Panc1 (cell line): Measurements from ENCODE around the gene UBXN2A. TPM values are rescaled to one million over a fixed set of nuclear protein-coding genes. Genes with fewer than 3 reads are reported as not detected.
"Not testable (repeated sequence)": the region's sequence is repeated elsewhere in the genome, so short reads cannot be mapped to it uniquely, and the experiment has no call there.

Experiments used
- ATAC-seq: fragments of 200-7000 bp; cut with Tn5 transposase; 2 replicates; pipeline ENCODE4 v1.9.1; 2020; ENCODE audit warnings: mild to moderate bottlenecking, moderate library complexity
- BruUV-seq: library from RNA; stranded (reverse); fragments of 400-500 nt; replicated peaks from 2 replicates; lab custom pipeline; 2021; lab: Mats Ljungman, UMichigan
- CTCF ChIA-PET: fragments of 300-600 bp; sonication (Branson Sonifier 250); formaldehyde crosslinking; loops from one replicate; lab custom pipeline; 2022; ENCODE audit warnings: antibody characterized with exemption; lab: Charles Lee
- POLR2A ChIA-PET: fragments of 300-600 bp; sonication (Branson Sonifier 250); formaldehyde crosslinking; loops from one replicate; lab custom pipeline; 2022; ENCODE audit warnings: antibody characterized with exemption; lab: Charles Lee
- DNase-seq: peaks from one replicate; pipeline ENCODE4 v3.0.0-alpha.2; 2010; ENCODE audit warnings: low read depth, low spot score
- H3K27ac ChIP-seq: 2 replicates; pipeline ENCODE4 v1.5.1; 2011; ENCODE audit warnings: mild to moderate bottlenecking, low read length, inconsistent platforms
- H3K27me3 ChIP-seq: fragments of 200-500 bp; sonication (Bioruptor generic); 2 replicates; pipeline ENCODE4 v1.6.0; 2014; ENCODE audit warnings: low read length, inconsistent platforms; ENCODE audit not compliant: control insufficient read depth, insufficient read depth
- H3K36me3 ChIP-seq: fragments of 200-500 bp; sonication (Bioruptor generic); 2 replicates; pipeline ENCODE4 v1.5.1; 2014; ENCODE audit warnings: inconsistent platforms, mild to moderate bottlenecking, low read length, moderate library complexity; ENCODE audit not compliant: control insufficient read depth, insufficient read depth
- H3K4me1 ChIP-seq: 2 replicates; pipeline ENCODE4 v1.5.1; 2011; ENCODE audit warnings: inconsistent platforms, mild to moderate bottlenecking, low read length, moderate library complexity; ENCODE audit not compliant: control insufficient read depth, insufficient read depth
- H3K4me3 ChIP-seq, 2 experiments: 2 replicates each; pipeline ENCODE4 v1.5.1; 2011 to 2012; ENCODE audit warnings: low read depth in 2 of 2, low read length in 2 of 2, mild to moderate bottlenecking in 2 of 2, inconsistent platforms in 1 of 2, moderate library complexity in 1 of 2
- H3K9me3 ChIP-seq: fragments of 200-500 bp; sonication (Bioruptor generic); 2 replicates; pipeline ENCODE4 v1.5.1; 2014; ENCODE audit warnings: low read depth, mild to moderate bottlenecking, inconsistent platforms, low read length, moderate library complexity; ENCODE audit not compliant: control insufficient read depth, insufficient read depth
- CTCF ChIP-seq: fragments of 450-650 bp; IDR thresholded peaks from 2 replicates; pipeline ENCODE4 v1.5.1; 2017; ENCODE audit warnings: mild to moderate bottlenecking
- POLR2AphosphoS5 ChIP-seq: IDR thresholded peaks from 2 replicates; pipeline ENCODE4 v1.6.1; 2012; ENCODE audit warnings: mild to moderate bottlenecking, low read depth, low read length, moderate library complexity
- REST ChIP-seq, 2 experiments: IDR thresholded peaks; 2 replicates each; pipeline ENCODE4 v1.6.1; 2011 to 2012; ENCODE audit warnings: low read depth in 2 of 2, control low read depth in 1 of 2, low read length in 1 of 2, mild to moderate bottlenecking in 1 of 2, moderate library complexity in 1 of 2; ENCODE audit not compliant: insufficient read depth in 1 of 2
- SIN3A ChIP-seq: IDR thresholded peaks from 2 replicates; pipeline ENCODE4 v1.6.1; 2012; ENCODE audit warnings: low read depth, mild to moderate bottlenecking, low read length, moderate library complexity, borderline replicate concordance; ENCODE audit not compliant: insufficient read depth
- TCF7L2 ChIP-seq: IDR thresholded peaks from 2 replicates; pipeline ENCODE4 v1.6.1; 2011; ENCODE audit warnings: mild to moderate bottlenecking, low read depth, low read length, inconsistent platforms
- in situ Hi-C: cut with HindIII; loops from 2 replicates; pipeline ENCODE4 v1.10.0; 2016; ENCODE audit warnings: low sequenced_read_pairs, low pct_unique_long_range_greater_than_20kb
- intact Hi-C: fragments of 100-400 bp; cut with micrococcal nuclease; formaldehyde crosslinking; loops from one replicate; pipeline ENCODE4 v1.10.0; 2022; ENCODE audit not compliant: unreplicated experiment
- total RNA-seq: library from RNA; stranded (reverse); gene quantifications from one replicate; pipeline ENCODE4 v1.2.1, GENCODE V29; 2021; ENCODE audit not compliant: unreplicated experiment

Gene UBXN2A
- total RNA-seq, 1 experiment from 2014 or later: 23.3 TPM

GRCh38 chr2:23944976-23945375 is 4.7 kb downstream of the UBXN2A start:
- Histone ChIP-seq H3K9me3 (no peaks in the 10 kb centered on the region), H3K27ac (no peak overlapping the region), H3K4me3 (no peak overlapping the region), H3K36me3 (no peaks in the 10 kb centered on the region), H3K27me3 (no peaks in the 10 kb centered on the region), H3K4me1 (peaks cover 9% of the 10 kb centered on the region; the same call in 1 of the 2 replicates)
- TF ChIP-seq TCF7L2 (no peak), POLR2AphosphoS5 (no peak), CTCF (no peak)
- ChIA-PET POLR2A (no interaction called here), CTCF (no interaction called here)
- in situ Hi-C loops (no loop called here), intact Hi-C loops (no loop called here)
- BruUV-seq: no TSS peak
- DNase-seq (no peak), ATAC-seq (no peak)

- no peak for ATAC-seq
- in situ Hi-C loops: no loop called here
- TF ChIP-seq SIN3A: no peak
- TF ChIP-seq TCF7L2: no peak
- TF ChIP-seq POLR2AphosphoS5: no peak
- TF ChIP-seq REST (IDR thresholded peaks at IDR 0.05; ENCODE audit: insufficient read depth in 1 of 2, low read depth in 2 of 2, low read length in 1 of 2): no peak
- no peak for TF ChIP-seq CTCF
- Histone ChIP-seq H3K9me3 (no peaks in the 10 kb centered on the region), H3K36me3 (no peaks in the 10 kb centered on the region), H3K27ac (no peak overlapping the region), H3K27me3 (no peaks in the 10 kb centered on the region), H3K4me1 (0 out of 2 replicates have a peak, but pooled peaks cover 2% of the 10 kb centered on the region), H3K4me3 (no peak overlapping the region)
- ChIA-PET CTCF (no interaction called here), POLR2A (no interaction called here)
- intact Hi-C loops: no loop called here
- no TSS peak for BruUV-seq
- DNase-seq: no peak
Observed at GRCh38 chr2:23947350-23947749, 7.1 kb downstream of the UBXN2A start.

- H3K9me3 ChIP-seq, H3K36me3 ChIP-seq, DNase-seq, BruUV-seq, in situ Hi-C loops, H3K27me3 ChIP-seq, H3K27ac ChIP-seq, intact Hi-C loops, H3K4me3 ChIP-seq, ATAC-seq, H3K4me1 ChIP-seq, CTCF ChIA-PET: not testable (repeated sequence)
- POLR2A ChIA-PET: interaction anchor here (0.7 kb wide), 1 partner anchor 292 kb away, joined by 12 read pairs; no protein-coding TSS in a partner anchor
Observed at GRCh38 chr2:23952558-23952957, 12.3 kb downstream of the UBXN2A start.
